ENCODE measurements around the gene MBD2.

DNA sequence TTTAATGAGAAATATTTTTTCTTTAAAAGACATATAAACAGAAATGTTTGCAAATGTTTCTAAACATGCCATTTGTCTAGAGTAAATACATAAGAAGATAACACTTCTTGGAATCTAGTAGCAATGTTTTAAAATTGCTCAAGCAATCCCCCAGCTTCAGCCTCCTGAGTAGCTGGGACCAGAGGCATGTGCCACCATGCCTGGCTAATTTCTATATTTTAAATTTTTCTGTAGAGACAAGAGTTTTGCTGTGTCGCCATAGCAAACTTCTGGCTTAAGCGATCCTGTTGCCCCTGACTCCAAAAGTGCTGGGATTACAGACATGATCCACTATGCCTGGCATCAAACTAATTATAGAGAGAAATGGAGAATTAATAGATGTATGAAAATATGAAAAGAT, 14.6 kb upstream of the MBD2 start:
- TF ChIP-seq, protein P1, sequence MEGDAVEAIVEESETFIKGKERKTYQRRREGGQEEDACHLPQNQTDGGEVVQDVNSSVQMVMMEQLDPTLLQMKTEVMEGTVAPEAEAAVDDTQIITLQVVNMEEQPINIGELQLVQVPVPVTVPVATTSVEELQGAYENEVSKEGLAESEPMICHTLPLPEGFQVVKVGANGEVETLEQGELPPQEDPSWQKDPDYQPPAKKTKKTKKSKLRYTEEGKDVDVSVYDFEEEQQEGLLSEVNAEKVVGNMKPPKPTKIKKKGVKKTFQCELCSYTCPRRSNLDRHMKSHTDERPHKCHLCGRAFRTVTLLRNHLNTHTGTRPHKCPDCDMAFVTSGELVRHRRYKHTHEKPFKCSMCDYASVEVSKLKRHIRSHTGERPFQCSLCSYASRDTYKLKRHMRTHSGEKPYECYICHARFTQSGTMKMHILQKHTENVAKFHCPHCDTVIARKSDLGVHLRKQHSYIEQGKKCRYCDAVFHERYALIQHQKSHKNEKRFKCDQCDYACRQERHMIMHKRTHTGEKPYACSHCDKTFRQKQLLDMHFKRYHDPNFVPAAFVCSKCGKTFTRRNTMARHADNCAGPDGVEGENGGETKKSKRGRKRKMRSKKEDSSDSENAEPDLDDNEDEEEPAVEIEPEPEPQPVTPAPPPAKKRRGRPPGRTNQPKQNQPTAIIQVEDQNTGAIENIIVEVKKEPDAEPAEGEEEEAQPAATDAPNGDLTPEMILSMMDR (IDR thresholded peaks at IDR 0.05 in 4 of 5, conservative IDR thresholded peaks at IDR 0.05 in 1 of 5), result no peak
- TF ChIP-seq POLR2A (IDR thresholded peaks at IDR 0.05), result no peak
